Measurements from ENCODE around the gene MAML2.

The MAML2 gene

DNA sequence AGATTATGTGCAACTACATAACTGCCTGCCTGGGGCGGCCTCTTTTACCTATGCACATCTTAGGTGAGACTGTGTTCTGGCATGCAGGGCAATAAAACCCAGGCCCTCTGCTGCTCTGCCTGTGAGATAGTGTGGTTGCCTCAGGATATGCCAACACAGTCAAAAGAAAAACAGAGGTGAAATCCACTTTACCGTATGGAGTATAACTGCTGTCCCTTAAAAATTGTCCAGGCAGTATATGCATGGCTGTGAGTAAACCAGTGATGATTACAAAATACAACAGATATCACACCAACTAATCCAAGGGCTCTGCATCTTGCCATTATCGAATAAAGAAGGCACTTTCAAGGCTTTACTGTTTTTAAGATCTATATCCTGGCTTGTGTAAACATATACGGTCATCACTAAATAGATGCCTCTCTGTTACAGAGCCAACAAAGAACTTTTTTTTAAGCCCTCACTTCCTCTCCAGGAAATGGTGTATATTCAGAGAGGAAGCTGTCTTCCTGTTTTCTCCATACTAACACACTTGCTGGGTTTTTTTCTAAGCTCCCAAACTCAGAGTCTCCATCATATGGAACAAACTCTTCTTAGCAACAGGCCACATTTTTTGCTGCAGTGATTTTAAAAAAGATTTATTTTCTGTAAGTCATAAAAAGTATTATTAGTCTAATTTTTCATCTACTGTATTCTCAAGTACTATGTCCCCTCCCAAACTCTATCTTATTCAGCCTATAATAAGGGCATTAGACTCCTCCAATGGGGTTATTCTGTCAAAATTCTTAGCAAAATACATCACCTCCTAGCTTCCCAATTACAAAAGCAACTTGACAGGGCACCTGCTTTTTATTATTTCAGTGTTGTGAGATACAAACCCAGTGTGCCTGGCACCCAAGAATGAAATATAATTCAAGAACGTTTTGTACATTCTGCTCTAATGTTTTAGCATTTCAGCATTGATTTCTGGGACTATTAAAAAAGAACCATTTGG is 135.2 kb downstream of the MAML2 start:
- DNase-seq (ENCODE audit: low spot score) = peak; percentile 70

DNA sequence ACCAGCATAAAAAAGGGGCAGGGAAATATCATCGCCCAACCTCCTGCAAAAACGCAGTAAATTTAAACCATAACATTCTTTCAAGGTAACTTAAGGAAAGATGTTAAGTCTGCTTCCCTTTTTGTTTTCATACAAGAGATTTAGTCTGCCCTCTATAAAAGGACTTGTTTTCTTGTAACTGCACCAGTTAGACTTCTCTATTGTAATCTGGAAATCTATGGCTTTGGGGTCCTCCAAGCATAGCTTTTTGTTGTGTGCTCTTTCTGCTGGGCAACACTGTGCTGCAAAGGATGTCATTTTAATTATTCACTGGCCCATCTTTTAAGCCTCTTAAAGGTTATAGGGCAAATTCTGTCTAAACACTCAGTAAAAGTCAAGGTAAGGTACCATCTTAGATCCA is 136.0 kb downstream of the MAML2 start:
- DNase-seq (ENCODE audit: low spot score) = no peak

DNA sequence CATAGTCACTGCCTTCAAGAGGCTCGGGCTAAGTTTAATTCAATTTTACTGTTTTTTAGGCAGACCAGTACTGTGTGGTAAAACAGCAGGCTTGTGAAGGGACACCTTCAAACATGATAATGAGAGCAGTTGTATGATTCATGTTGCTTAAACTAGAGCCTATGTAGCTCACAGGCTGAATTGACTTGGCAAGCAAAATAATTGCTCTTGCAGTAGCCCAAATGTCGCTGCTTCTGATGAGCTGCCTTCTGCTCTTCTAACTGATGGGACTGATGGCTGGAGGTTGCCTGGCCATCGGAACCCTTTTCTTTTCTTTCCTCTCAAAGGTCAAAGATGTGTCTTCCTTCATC is 137.6 kb downstream of the MAML2 start:
- DNase-seq (ENCODE audit: low spot score) = no peak

DNA sequence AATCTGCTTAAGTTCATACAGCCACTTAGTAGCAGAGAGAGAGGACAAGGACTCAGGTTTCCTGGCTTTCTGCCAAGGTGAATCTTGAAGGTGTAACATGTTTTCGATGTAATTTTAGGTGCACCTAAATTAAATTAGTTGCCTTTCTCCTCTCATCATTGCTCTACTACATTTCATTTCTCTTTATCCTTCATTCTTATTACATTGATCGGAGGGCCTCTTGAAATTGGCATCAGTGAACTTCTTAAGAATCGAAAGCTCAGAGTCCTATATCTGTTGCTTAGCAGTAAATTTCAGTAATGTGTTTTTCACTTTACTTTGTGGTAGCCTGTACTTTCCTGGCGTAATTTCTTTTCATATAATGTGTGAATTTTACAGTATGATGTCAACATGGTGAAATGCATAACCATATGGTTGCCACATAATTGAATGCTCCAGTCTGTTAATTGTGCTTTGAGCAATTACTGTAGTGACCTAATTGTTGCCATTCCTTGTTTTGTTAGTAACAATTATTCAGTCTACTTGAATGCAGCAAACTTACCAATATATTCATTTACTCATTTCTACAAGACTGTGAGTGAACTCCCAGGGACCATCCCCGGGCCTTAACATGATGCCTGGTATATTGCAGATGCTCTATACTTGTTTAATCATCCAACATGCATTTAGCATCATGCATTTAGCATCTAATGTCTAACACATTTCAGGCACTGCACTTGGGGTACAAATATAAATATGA is 138.1 kb downstream of the MAML2 start:
- no peak for DNase-seq (ENCODE audit: low spot score)

DNA sequence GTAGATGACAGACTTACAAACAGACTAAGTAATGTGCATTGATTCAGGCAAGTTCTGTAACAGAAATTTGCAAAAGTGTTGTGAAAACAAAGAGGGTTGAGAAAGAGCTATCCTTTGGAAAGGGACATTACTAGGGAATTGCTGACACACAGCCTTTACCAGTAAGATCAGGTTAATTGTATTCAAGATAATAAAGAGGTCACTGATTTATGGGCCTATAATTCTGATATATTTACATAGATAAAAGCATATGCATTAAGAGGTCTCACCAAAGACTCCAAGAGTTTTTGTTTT is 138.7 kb downstream of the MAML2 start:
- no peak for DNase-seq (ENCODE audit: low spot score)

DNA sequence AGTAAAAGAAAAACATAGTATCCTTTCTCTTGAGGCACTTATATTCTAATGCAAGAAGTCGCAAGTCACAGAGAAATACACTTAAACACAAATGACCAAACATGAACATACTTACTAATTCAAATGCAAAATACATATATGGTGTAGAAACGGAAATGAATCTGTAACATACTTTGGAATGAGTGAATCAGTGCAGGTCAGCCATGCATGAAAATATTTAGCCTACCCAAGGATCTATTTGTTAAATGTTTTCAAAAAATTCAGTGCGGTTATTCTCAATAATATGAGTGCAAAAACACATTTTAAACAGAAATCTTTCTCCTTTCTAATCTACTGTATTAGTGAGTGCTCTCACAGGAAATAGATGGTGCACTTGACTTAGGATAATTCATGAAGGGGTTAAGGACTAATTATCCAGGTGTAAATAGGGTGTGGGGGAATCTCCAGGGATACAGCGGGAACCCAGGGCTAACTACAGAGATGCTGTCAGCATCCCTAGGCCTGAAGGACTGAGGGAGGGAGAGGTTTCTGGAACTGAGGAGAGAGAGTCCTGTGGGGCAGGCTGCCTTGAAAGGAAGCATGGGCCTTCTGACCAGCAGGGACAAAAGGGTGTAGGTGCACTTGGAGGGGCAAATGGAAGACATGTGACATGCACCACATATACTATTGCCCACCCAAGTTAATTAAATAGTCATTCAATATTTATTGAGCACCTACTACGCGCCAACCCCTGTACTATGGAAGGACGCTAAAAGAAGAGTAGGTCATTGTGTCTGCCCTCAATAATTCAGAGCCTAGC is 139.2 kb downstream of the MAML2 start:
- no peak for DNase-seq (ENCODE audit: low spot score)

DNA sequence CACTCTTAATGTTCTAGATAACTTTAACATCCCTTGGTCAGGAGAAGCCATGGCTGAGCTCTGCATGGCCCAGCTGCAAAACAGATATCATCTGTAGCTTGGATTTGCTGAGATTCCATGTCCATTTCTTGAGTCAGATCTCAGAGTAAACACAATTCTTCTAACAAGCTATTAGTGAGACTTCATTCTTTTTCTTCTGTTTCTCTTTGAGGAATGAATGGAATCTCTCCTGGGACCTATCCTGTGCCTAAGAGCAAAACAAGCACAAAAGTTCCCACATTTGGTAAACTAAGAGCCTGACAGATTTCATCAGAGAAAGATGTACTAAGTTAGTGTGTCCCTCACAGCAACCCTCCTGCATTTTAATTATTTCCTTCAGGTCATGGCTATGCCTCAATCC is 142.8 kb downstream of the MAML2 start:
- no peak for DNase-seq (ENCODE audit: low spot score)

DNA sequence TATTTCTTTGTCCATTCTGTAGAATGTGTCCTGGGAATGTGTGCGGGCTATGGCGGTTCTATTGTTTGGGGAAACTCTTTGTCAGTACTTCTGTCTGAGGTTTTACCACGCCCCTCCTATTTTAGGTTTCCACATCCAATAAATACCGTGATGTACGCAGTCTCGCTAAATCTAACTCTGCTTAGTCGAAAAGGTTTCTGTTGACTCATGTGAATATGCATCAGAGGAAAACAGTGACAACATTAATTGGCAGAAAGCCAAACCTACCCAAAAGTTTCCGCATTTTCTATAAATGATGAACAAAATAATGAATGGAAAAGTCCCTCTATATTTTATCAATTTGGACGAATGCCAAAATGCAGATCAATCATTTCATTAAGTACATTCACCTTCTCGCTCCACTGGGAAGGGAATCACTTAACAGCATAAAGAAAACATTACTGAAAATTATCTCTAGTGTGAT is 143.4 kb downstream of the MAML2 start:
- no peak for DNase-seq (ENCODE audit: low spot score)

DNA sequence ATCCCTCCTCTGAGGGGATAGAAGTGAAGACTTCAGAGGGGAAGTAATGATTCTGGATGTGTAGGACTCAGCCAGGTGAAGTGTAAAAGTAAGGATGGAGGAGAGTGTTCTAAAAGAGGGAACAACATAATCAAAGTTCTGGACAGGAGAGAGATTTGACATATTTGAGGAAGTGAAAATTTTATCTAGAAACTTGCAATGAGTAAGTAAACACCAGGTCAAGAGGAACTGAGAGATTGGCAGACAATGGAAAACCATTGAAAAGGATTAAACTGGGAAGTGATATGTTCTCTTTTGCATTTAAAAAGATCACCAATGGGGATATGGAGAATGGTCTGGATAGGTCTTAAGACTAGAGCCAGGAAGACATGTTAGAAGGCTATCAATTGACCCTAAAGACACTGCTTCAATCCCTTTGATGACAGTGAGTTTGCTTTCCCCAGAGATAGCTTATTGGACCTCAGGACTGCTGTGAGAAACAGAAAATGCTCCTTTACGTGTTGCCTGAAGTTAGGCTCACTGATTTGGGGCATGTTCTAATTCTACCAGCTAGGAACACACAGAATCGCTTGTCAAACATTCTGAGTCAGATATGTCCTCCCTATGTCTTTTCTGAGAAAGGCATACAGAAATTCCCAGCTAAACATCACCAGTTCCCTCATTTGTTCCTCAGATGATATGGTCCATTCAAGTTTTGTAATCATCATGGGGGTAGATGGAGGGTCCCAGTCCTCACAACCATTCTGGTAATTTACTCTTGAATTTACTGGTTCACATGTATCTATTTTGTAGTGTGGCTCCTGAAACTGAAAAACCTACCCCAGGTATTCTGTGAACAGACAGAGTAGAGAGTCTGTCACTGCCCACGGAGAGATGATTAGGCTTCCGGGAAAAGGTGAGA is 144.9 kb downstream of the MAML2 start:
- DNase-seq (ENCODE audit: low spot score) = no peak

DNA sequence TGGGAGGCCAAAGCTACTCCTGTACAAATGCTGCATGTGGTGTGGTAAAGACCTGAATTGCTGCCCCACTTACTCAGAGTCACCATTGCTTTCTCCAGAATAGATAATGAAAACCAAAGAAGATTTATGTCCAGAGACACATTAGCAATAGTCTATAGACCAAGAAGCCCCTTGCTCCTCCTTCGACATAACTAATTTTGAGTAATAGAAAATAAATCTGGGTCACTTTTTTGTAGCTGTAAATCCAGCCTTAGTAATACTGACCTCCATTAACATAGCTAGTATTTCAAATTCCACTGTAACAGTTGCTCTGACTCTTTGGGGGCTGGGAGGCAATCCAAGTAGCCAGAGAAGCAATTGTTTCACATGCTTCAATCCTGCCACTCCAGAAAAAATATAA is 145.9 kb downstream of the MAML2 start:
- no peak for DNase-seq (ENCODE audit: low spot score)

DNA sequence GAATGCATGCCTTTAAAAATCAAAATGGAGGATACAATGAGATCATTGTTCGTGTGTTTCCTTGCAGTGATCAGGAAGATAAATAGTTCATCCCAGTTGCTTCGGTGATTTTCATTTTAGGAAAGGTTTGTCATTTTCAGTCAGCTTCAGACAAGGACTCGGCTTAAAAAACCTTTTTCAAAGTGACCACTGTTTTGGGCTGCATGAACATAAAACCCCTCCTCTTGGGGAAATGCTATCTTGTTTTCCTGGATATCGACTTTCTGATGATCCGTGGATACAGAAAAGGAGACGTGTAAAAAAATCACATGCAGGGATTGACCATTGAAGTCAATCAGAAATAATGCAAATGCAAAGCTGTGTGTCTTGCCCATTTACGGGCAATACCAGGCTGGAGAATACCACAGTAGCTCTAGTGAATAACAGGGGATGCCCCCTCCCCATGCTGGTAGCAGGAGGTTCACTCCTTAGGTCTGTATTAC is 146.8 kb downstream of the MAML2 start:
- no peak for DNase-seq (ENCODE audit: low spot score)

DNA sequence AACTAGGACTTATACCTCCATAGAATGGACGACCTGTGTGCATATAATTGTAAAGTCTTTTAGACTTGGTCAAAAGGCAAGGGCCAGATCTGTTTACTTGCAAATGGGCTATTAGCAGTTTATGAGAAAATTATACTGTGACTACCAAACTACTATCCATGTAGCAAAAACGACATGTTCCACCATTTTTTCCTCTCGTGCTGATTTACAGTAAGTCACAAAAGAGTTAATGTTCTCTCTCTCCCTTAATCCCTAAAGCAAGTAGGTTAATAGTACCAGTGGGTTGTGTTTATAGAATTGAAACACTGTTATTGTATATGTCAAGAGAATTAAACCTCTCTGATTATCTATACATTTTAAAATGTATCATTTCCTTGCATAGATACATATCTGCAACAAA is 147.3 kb downstream of the MAML2 start:
- DNase-seq (ENCODE audit: low spot score) = no peak

DNA sequence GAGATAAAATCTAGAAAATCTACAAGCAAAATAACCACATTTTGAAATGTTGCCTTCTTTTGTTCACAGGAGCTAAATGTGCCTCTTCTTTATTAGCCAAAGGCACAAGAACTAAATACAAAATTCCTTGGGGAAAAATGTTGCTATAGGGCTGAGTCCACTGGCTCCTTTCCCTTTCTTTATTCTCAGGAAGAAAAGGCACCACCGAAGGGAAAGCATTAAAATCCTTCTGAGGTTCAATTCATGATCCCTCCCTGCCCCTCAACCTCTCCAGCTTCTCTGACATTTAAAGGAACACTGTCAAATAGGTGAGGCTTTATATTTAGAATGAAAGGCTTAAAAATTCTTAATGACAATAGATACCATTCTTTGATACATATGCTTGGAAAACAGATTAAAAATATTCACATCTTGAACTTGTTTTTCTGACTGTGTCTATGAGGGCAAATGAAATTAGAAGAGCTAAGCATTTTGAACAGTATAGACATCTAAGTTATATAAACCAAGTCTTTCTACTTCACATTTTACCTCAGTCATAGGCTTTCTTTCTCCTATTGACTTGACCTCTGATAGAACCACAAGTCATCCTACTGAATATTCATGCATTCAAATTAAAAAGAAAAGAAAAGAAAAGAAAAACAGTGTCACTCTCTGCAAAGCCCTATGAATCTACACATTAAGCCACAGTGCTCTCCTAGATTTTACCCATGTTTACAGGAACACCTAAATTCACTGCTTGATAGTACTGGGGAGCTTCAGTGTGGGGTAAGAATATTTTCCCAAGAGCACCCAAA is 148.2 kb downstream of the MAML2 start:
- DNase-seq (ENCODE audit: low spot score) = no peak

DNA sequence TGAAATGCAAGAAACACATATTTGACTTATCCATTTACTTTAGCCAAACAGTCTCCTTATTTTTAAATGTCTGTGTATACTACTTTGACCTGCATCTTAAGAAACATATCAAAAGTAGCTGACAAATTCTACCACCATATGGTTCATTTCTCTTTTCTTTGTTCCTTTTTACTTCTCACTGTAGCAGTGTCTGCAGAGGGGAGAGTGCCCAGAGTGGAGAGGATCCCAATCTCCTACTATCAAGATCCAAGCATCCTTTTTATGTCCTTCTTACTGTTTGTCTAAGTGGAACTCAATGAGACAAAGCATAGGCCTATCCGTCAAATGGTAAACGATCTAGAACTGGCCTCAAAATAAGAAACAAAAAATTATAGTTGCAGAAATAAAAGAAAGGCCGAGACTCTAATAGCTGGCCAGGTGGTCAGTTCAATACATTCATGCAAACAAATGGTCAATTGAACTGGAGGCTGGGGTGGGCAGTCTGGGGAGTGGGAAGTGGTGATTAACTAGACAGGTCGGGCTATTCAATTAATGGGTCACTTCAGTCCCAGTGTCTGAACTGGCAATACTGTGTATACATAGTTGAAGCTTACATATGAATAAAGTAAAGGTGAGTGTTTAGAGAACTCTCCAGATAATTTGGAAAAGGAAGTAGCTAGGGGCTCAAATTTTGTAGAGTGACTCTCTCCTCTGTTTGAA is 149.1 kb downstream of the MAML2 start:
- DNase-seq (ENCODE audit: low spot score) = no peak

DNA sequence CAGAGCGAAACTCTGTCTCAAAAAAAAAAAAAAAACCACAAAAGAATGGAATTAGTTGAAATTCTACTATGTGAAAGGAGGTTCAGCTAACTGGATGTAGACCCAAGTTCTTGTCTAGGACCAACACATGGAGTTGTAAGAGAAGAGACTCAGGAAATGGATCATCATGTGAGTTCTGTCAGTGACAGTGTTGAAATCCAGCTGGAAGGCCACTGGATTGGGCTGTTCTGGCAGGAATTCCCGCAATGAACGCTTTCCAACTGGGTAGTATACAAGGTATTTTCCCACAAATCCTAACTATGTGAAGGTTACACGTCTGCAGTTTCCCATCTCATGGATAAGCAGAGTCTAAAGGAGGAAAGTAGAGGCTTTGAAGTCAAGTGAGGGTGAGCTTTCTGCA is 151.2 kb downstream of the MAML2 start:
- no peak for DNase-seq (ENCODE audit: low spot score)

DNA sequence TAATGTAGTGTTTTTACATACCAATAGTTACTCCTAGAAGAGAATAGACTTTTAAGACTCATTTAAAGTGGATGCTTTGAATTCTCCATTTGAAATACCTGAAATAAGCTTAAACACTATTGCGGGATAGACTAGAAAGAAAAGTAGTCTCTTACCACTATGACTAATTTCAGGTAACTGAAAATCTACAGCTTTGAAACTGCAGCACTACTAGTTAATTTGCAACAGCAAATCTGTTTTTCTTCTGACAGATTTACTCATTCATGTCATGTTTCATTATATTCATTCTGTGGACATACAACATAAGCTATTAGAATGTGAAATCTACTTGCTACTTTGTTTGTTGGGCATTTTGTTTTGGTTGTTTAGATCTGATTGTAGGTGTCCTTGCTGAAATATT is 153.6 kb downstream of the MAML2 start:
- DNase-seq (ENCODE audit: low spot score) = no peak

DNA sequence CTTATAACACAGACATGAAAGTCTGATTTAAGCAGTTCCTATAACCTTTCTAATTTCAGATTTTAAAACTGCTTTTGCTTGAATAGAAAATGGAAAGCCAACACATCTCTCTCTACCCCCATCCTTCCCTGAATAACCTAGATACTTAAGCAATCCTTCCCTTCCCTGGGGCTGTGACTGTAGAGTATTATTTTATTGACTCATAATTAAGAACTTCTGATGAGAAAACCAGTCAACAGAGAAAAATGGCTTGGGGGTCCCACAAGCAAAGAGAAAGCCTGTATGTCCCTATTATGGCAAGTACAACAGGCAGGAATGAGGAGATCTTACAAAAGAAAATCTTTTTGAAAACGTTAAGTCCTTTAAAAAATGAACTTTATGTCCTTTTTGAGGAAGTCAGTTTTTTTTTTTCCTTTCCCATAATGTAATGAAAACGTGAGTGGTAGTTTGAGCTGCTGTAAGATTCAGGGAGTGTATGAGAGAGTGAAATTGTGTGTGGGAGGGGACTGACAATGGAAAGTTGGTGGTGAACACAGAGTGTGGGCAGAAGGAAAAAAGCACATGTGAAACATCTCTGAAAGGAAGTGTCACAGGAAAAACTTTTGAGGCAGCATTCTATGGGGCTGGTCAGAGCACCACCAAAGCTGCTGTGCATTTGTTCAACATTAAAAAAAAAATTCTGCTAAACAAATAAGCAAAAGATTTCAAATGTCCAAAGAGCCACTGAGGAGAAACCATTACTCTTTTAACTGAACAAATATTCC is 154.6 kb downstream of the MAML2 start:
- no peak for DNase-seq (ENCODE audit: low spot score)

DNA sequence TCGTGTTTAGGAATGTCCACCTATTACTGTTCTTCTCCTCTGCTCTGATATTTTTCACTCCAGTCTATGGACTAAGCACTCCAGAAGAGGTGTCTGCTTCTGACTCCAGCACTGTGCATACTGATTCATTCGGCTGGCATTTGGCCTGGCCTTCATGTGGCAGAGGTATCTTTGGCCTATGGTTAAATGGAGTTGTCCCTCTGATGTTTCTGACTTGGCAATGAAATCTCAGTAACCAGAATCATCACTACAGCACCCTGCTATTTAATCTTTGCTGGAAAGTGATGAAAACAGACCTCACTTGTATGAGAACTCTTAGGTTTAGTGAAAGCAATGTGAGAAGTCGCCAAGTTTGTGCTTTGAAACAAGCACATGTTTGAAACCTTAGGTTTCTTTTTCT is 155.2 kb downstream of the MAML2 start:
- peak; percentile 59 for DNase-seq (ENCODE audit: low spot score)

DNA sequence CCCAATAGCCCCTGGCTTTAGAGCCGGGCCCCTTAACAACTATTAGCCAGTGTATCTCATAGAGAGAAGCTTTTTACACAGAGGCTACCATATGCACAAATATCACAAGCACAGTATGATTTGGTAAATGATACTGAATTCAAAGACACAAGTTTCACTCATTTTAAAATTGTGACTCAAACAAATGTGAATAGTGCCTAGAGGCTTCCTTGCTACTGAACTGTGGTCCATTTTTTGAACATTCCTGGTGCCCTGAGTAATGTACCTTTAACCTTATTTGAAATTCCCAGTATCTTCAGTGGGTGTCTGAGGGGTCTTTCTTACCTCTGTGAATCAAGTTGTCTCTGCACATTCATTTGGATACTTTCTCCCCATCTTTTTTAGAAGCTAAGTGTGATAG is 156.2 kb downstream of the MAML2 start:
- DNase-seq (ENCODE audit: low spot score) = no peak

Measured in SW480 (cell line).